ENCODE data around the gene OVOL2.

DNA sequence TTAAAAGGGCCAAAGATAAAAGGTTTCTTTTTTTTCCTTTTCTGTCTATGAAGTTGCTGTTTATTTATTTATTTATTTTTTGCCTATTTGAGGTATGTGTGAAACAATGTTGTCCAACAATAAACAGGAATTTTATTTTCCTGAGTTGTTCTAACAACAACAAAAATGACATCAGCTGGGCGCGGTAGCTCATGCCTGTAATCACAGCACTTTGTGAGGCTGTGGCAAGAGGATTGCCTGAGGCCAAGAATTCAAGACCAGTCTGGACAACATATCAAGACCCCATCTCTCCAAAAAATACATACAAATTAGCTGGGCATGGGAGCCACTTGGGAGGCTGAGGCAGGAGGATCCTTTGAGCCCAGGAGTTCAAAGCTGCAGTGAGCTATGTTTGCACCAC is 44.8 kb downstream of the OVOL2 start:
- TF ChIP-seq, protein P1, sequence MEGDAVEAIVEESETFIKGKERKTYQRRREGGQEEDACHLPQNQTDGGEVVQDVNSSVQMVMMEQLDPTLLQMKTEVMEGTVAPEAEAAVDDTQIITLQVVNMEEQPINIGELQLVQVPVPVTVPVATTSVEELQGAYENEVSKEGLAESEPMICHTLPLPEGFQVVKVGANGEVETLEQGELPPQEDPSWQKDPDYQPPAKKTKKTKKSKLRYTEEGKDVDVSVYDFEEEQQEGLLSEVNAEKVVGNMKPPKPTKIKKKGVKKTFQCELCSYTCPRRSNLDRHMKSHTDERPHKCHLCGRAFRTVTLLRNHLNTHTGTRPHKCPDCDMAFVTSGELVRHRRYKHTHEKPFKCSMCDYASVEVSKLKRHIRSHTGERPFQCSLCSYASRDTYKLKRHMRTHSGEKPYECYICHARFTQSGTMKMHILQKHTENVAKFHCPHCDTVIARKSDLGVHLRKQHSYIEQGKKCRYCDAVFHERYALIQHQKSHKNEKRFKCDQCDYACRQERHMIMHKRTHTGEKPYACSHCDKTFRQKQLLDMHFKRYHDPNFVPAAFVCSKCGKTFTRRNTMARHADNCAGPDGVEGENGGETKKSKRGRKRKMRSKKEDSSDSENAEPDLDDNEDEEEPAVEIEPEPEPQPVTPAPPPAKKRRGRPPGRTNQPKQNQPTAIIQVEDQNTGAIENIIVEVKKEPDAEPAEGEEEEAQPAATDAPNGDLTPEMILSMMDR (IDR thresholded peaks at IDR 0.05), result no peak
- TF ChIP-seq POLR2A (IDR thresholded peaks at IDR 0.05), result no peak

All from uterus (tissue), 2 donors.